ENCODE data around the gene PRRT4. TPM values are rescaled to one million over a fixed set of nuclear protein-coding genes. Genes with fewer than 3 reads are reported as not detected.

Gene PRRT4
- total RNA-seq, 1 experiment from 2014 or later = 0.24 TPM

DNA sequence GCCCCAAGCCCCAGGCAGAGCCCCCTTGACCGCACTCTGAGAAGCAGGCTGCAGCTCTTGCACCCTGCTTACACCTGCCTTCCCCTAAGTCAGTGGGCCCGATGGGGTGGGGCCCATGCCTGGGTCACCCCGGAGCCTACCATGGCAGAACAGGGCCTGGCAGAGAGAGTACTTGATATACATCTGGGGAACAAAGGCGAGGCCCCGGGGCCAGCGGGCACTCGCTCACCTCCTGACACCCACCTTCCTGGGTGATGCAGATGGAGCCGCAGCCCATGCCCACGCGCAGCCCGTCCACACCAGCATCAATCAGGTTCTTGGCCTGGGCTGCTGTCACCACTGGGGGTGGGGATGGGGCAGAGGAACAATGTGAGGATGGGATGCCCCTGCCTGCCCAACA lies 34.9 kb upstream of the PRRT4 start:
- Histone ChIP-seq H3K18ac (ENCODE audit: insufficient read length, low read depth, low read length) (no peak overlapping the region), H4K8ac (replicated peaks; ENCODE audit: insufficient read length, low read depth, low read length) (no peak overlapping the region)
- H3K27ac Mint-ChIP-seq = no peak overlapping the region

More for the DNA sequence above, 34.9 kb upstream of the PRRT4 start:
- no peak overlapping the region for H3K9ac ChIP-seq (ENCODE audit: extremely low read depth, insufficient read length, low read length)
- WGBS (ENCODE audit: extremely low coverage, insufficient read length, low lambda C conversion rate) = no CpG with 5 or more reads among the region's 11 CpGs
- no peaks in the 10 kb centered on the region for H3K4me1 Mint-ChIP-seq
- no peak overlapping the region for H2AFZ ChIP-seq (ENCODE audit: low read length)
- H3K27me3 Mint-ChIP-seq (ENCODE audit: low read depth) = no peaks in the 10 kb centered on the region
- H3K56ac ChIP-seq (ENCODE audit: insufficient read length, low read depth, low read length) = no peak overlapping the region
- H3K36me3 Mint-ChIP-seq (ENCODE audit: insufficient read depth in 1 of 3, low read depth in 3 of 3) = peaks cover 8 to 29% (median 19%) of the 10 kb centered on the region in 3 experiments
- no peaks in the 10 kb centered on the region for H3K23me2 ChIP-seq (ENCODE audit: insufficient read length, low read depth, low read length, poor library complexity, severe bottlenecking)
- H4K5ac ChIP-seq (ENCODE audit: insufficient read length, low read depth, low read length) = no peak overlapping the region
- no peak overlapping the region for H2BK12ac ChIP-seq (ENCODE audit: insufficient read length, low read depth, low read length)
- no peaks in the 10 kb centered on the region for H3K79me2 ChIP-seq (ENCODE audit: insufficient read depth, low read length)
- H3K9me3 Mint-ChIP-seq = no peaks in the 10 kb centered on the region
- H3K4me2 ChIP-seq (ENCODE audit: insufficient read depth, insufficient read length, low read length) = no peak overlapping the region
- no peak overlapping the region for H2BK20ac ChIP-seq (ENCODE audit: low read depth, low read length, poor library complexity, severe bottlenecking)
- no peak overlapping the region for H3T11ph ChIP-seq (ENCODE audit: low read length)
- no peak overlapping the region for H2BK5ac ChIP-seq (ENCODE audit: insufficient read length, low read length)
- no peaks in the 10 kb centered on the region for H3K9me3 ChIP-seq (ENCODE audit: control insufficient read depth, low read depth, low read length)
- H3K23ac ChIP-seq (ENCODE audit: insufficient read length, low read depth, low read length) = no peak overlapping the region
- no peak overlapping the region for H2AK5ac ChIP-seq (ENCODE audit: insufficient read length, low read length)
- no peak overlapping the region for H2BK15ac ChIP-seq (ENCODE audit: low read depth, low read length)
- no peaks in the 10 kb centered on the region for H3K4me1 ChIP-seq (ENCODE audit: insufficient read depth, low read length)
- TF ChIP-seq, protein P1, sequence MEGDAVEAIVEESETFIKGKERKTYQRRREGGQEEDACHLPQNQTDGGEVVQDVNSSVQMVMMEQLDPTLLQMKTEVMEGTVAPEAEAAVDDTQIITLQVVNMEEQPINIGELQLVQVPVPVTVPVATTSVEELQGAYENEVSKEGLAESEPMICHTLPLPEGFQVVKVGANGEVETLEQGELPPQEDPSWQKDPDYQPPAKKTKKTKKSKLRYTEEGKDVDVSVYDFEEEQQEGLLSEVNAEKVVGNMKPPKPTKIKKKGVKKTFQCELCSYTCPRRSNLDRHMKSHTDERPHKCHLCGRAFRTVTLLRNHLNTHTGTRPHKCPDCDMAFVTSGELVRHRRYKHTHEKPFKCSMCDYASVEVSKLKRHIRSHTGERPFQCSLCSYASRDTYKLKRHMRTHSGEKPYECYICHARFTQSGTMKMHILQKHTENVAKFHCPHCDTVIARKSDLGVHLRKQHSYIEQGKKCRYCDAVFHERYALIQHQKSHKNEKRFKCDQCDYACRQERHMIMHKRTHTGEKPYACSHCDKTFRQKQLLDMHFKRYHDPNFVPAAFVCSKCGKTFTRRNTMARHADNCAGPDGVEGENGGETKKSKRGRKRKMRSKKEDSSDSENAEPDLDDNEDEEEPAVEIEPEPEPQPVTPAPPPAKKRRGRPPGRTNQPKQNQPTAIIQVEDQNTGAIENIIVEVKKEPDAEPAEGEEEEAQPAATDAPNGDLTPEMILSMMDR (conservative IDR thresholded peaks at IDR 0.05) = no peak
- no peak overlapping the region for H4K91ac ChIP-seq (ENCODE audit: insufficient read length, low read depth, low read length)
- H3K27ac ChIP-seq (ENCODE audit: insufficient read length, low read depth, low read length) = no peak overlapping the region
- DNase-seq = no peak
- no peak overlapping the region for H3K4ac ChIP-seq (ENCODE audit: low read depth, low read length)
- H2BK120ac ChIP-seq (ENCODE audit: low read depth, low read length, poor library complexity, severe bottlenecking) = no peak overlapping the region
- H3K27me3 ChIP-seq (ENCODE audit: insufficient read depth, low read length) = no peaks in the 10 kb centered on the region
- H3K14ac ChIP-seq (ENCODE audit: insufficient read depth, low read length) = no peak overlapping the region
- no peaks in the 10 kb centered on the region for H3K79me1 ChIP-seq (ENCODE audit: insufficient read depth, low read depth, low read length, poor library complexity, severe bottlenecking)
- no peaks in the 10 kb centered on the region for H4K20me1 ChIP-seq (ENCODE audit: control insufficient read depth, insufficient read depth, insufficient read length)
- H3K4me3 Mint-ChIP-seq = no peak overlapping the region

Measured in H9 (cell line).